ENCODE data around the gene MYO18A. TPM values are rescaled to one million over a fixed set of nuclear protein-coding genes. Genes with fewer than 3 reads are reported as not detected.

The MYO18A gene
- total and polyA plus RNA-seq, 12 donors = 61.4 to 442 (median 327) TPM

GRCh38 chr17:29110372-29110757, 69.8 kb downstream of the MYO18A start:
- TF ChIP-seq, protein P1, sequence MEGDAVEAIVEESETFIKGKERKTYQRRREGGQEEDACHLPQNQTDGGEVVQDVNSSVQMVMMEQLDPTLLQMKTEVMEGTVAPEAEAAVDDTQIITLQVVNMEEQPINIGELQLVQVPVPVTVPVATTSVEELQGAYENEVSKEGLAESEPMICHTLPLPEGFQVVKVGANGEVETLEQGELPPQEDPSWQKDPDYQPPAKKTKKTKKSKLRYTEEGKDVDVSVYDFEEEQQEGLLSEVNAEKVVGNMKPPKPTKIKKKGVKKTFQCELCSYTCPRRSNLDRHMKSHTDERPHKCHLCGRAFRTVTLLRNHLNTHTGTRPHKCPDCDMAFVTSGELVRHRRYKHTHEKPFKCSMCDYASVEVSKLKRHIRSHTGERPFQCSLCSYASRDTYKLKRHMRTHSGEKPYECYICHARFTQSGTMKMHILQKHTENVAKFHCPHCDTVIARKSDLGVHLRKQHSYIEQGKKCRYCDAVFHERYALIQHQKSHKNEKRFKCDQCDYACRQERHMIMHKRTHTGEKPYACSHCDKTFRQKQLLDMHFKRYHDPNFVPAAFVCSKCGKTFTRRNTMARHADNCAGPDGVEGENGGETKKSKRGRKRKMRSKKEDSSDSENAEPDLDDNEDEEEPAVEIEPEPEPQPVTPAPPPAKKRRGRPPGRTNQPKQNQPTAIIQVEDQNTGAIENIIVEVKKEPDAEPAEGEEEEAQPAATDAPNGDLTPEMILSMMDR (IDR thresholded peaks at IDR 0.05) = no peak
- ATAC-seq (no peak), DNase-seq (no peak)
- WGBS, 2 donors = 96 to 97% methylated on average over 16 of the region's 16 CpGs
- H3K4me3 ChIP-seq = no peak overlapping the region
- peaks cover 26 to 53% (median 34%) of the 10 kb centered on the region in 9 donors for H3K4me1 ChIP-seq
- H3K27ac ChIP-seq = peak overlapping the region in 1 of 10 donors; percentile 9
- no peaks in the 10 kb centered on the region for H3K27me3 ChIP-seq
- peaks cover 0 to 100% (median 72%) of the 10 kb centered on the region in 9 donors for H3K36me3 ChIP-seq
- intact Hi-C loops (cut with DNase I) = loop anchor here in 4 of 10 donors (2.0 to 10.0 kb wide), 2 partner anchors 144 to 386 kb away; partner anchors contain the start of genes NEK8 (in 3 of the 4) and TLCD1 (in 3 of the 4)
- no peaks in the 10 kb centered on the region for H3K9me3 ChIP-seq

DNA sequence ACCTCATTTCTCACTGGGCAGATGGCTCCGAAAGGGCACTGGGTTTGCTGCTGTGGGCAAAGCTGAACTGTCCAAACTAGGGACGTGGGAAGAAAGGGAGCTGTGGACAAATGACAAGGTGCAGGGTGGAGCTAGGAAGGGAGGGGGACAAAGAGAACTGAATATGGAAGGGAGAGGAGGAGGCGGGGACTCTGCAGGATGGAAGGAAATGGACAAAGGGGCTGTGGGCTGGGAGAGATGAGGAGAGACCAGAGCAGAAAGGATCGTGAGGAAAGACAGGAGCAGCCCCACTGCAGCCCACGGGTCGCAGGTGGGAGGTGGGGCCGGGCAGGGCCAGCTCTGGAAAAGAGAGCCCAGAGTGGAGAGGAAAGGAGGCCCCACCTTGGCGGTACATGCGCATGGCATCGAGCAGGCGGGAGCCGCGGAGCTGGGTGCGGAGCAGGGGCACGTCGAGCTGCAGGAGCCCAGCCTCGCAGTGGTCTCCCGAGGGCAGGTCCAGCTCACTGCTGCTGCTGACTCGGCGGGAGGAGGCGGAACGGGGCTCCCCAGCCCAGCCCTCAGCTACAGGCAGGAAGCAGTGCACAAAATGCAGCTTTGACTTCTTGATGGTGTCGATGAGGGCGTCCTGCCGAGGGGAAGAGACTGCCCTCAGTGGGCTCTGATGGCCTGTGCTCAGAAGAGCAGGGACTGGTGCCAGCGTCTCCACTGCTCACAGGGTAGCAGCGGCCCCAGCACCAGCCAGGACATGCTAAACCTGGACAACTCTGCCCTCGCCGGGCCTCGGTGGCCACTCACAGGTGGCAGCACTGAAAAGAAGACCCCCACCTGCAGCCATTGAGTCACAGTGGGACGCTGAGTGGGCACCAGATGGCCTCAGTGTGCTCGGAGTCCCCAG, 70.5 kb downstream of the MYO18A start:
- intact Hi-C loops (cut with DNase I) = loop anchor here in 4 of 10 donors (2.0 to 10.0 kb wide), 3 partner anchors 139 to 385 kb away; partner anchors contain the start of genes NEK8 (in 3 of the 4) and TLCD1 (in 3 of the 4)

DNA sequence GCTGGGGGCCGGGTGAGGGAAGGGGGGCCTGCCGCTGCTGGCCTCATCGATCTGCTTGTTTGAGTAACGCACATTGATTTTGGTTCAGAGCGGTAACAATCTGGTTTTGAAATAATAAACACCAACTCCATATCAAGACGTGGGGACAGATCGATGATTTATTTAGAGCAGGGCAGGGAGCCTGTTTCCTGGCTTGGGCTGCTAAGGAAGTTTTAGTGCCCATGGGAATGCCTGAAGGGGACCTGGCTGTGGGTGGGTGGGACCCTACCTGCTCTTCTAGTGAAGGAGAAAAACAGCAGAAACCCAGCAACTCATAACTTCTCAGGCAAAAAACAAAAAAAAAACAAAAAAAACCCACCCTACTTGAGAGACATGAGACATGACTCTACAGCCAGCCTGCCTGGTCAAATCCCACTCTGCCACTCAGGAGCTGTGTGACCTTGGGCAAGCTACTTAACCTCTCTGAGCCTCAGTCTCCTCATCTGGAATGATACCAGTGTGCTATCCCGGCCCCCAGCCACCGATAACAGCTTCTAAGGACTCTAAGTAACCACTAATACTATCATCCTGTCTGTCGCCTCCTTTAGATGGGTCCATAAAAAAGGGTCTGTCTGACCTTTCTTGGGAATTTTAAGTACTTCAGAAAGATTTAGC, 71.2 kb downstream of the MYO18A start:
- ATAC-seq = no peak
- peak overlapping the region in 9 of 10 donors; percentile 71 to 89 (median 81) for H3K27ac ChIP-seq

More for the DNA sequence above, 70.5 kb downstream of the MYO18A start:
- Histone ChIP-seq H3K27me3 (no peaks in the 10 kb centered on the region), H3K36me3 (peaks cover 0 to 100% (median 68%) of the 10 kb centered on the region in 9 donors), H3K4me3 (no peak overlapping the region), H3K9me3 (no peaks in the 10 kb centered on the region), H3K4me1 (peaks cover 26 to 53% (median 34%) of the 10 kb centered on the region in 9 donors), H3K27ac (peak overlapping the region in 6 of 10 donors; percentile 9 to 89 (median 79))
- DNase-seq (no peak), ATAC-seq (peak in 1 of 8 donors; percentile 2)
- TF ChIP-seq, protein P1 (IDR thresholded peaks at IDR 0.05) = no peak
- WGBS, 2 donors = 86% methylated on average over 32 of the region's 32 CpGs

More for the DNA sequence above, 71.2 kb downstream of the MYO18A start:
- WGBS, 2 donors = 61 to 63% methylated on average over 10 of the region's 10 CpGs
- Histone ChIP-seq H3K36me3 (peaks cover 0 to 100% (median 70%) of the 10 kb centered on the region in 9 donors), H3K27me3 (no peaks in the 10 kb centered on the region), H3K9me3 (no peaks in the 10 kb centered on the region), H3K4me1 (peaks cover 26 to 55% (median 35%) of the 10 kb centered on the region in 9 donors), H3K4me3 (no peak overlapping the region)
- intact Hi-C loops (cut with DNase I) = loop anchor here in 2 of 10 donors (1.0 to 2.0 kb wide), 2 partner anchors 136 to 138 kb away; no protein-coding TSS in a partner anchor
- TF ChIP-seq, protein P1 (IDR thresholded peaks at IDR 0.05) = no peak
- DNase-seq = no peak

Measured in heart right ventricle (tissue), 16 donors.